HG03039 (cell line): Measurements from ENCODE around the gene AK5.

ENCODE experiments used
- ATAC-seq: cut with Tn5 transposase; IDR thresholded peaks from one replicate; pipeline ENCODE4 v1.9.1; 2021; ENCODE audit warnings: mild to moderate bottlenecking, moderate library complexity; ENCODE audit not compliant: unreplicated experiment

Gene AK5

DNA sequence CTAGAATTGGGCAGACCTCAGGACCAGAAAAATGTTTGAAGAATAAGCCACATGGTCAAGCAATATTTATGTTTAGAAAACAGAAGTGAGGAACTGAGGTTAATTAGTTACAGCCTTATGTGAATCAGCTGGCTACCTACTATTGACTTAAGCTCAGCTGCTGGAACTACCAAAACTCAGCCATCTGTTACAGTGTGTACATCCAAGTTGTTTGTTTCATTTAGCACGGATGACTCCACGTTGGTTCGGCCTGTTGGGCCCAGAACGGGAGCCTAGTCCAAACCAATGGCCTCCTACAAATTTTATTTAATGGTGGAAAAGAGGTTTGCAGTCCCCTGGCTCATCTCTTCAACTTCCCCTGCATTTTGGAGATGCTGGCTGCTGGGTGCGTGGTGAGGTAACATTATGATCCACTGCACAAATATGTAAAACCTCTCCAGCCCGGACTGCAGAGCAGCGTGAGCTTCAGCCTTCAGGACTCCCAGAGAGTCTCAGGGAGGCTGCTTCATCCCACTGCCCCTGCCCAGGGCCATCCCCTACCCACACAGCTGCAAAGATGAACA lies 257.2 kb downstream of the AK5 start:
- peak; percentile 45 for ATAC-seq

- ATAC-seq = no peak
These were observed 257.8 kb downstream of the AK5 start for GRCh38 chr1:77539519-77540142.

- ATAC-seq = no peak
These were observed 258.8 kb downstream of the AK5 start for GRCh38 chr1:77540501-77541161.

DNA sequence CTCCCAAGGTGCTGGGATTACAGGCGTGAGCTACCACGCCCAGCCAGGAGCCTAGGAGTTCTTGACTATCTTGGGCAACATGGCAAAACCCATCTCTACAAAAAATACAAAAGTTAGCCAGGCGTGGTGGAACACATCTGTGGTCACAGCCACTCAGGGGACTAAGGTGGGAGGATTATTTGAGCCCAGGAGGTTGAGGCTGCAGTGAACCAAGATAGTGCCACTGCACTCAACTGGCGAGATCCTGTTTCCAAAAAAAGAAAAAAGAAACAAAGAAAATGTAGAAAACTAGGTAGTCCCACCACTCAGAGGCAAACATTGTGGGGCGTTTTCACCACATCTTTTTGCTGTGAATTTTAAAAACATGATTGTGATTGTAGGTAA lies 259.3 kb downstream of the AK5 start:
- no peak for ATAC-seq

DNA sequence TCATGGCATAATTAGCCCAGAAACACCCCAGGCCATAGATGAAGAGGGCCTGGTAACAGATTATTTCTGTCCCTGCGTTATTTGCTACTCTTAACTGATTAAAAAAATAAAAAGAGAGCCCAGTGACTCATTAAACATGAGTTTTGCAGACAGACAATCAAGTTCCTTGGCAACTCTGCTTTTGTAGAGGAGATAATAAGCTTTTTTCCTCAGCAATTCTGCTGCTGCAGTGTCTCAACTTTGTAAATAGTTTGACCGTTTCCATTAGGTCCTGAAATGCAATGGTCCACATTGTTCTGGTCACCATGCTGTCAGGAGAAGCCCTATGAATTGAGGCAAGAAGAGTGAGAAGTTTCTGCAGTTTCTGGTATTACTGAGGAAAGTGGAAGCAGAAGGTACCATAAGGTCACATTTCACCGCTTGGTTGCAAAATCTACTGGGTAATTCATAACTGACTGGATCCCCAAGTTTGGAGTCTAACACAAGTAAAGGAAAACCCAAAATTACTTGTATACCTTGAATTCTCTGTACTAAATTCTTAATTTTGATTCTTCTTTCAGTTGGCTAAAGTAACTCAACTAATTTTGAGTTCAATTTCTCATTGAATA lies 261.1 kb downstream of the AK5 start:
- no peak for ATAC-seq

- ATAC-seq = no peak
These were observed 262.1 kb downstream of the AK5 start for GRCh38 chr1:77543822-77544448.

GRCh38 chr1:77544845-77545244 lies 263.0 kb downstream of the AK5 start:
- no peak for ATAC-seq

- no peak for ATAC-seq
These were observed 264.2 kb downstream of the AK5 start for GRCh38 chr1:77545970-77546369.

GRCh38 chr1:77546890-77547289 lies 265.1 kb downstream of the AK5 start:
- ATAC-seq = no peak

GRCh38 chr1:77548285-77548684 lies 266.5 kb downstream of the AK5 start:
- ATAC-seq = no peak

DNA sequence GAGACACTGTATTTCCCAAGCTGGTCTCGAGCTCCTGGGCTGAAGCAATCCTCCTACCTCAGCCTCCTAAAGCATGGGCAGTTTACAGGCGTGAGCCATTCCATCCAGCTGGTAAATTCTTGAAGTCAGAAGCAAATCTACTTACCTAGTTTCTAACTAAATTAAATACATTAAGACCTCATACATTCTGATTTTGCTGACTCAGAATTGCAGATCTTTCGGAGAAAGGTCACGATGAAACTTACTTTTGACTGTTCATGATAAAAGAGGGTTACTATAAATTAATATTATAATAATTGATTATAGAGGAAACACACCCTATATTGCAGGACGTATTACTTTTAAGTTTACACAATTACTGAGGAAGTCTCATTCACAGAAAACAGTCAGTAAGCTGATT lies 268.3 kb downstream of the AK5 start:
- no peak for ATAC-seq

GRCh38 chr1:77552626-77553025 lies 270.8 kb downstream of the AK5 start:
- no peak for ATAC-seq

DNA sequence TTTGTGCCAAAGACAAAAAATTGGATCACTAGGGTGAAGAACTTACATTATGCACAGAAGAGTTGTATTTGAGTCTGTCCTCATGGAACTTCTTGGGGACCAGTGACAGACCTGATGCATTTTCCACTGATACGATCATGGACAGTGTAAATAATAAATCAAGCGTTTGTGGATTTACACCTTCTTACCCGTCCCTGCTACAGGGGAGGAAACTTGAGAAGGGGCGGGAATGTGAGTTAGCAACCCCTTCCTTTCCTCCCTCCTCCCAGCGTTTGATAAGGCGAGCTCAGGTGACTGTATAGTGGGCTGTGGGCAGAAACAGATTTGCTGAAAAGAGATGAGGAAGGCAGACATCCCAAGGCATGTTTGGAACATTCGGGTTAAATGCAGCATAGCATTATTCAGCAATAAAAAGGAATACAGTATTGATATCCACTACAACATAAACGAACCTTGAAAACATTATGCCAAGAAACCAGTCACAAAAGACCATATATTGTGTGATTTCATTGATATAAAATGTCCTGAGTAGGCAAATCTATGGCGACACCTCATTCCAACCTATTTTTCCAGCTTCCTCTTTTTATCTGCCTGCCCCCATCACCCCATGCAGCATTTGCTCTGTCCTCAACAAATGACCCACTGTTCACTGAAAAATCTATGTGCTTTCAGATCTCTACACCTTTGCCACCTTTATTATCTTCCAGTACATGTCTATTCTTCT lies 271.9 kb downstream of the AK5 start:
- ATAC-seq = no peak

- ATAC-seq = no peak
These were observed 274.2 kb downstream of the AK5 start for GRCh38 chr1:77556045-77556444.

GRCh38 chr1:77557053-77557452 lies 275.2 kb downstream of the AK5 start:
- ATAC-seq = no peak

DNA sequence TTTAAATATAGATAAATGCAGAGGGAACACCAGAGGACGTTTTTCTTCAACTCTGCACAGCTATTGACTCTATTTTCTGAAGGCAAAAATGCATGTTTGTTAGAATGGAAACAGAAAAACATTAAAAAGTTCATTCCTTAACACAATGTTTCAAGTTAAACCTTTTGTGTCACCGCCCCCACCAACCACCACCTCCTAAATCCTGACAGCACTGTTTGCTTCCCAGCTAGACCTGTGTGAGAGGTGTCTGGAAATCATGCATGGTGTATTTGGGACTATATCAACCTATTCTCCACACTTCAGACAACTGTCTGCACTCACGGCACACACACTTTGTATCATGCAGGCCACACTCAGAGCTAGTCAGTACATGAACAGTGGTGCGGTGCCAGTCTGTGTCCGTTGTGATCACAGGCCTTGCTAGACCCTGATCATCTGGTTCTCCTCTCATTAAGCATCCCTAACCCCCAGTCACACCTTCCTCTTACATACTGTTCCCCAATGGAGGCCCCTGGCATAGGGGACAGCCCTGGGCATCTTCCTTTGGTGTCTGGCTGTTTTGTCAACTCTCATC lies 276.9 kb downstream of the AK5 start:
- no peak for ATAC-seq

GRCh38 chr1:77560741-77561140 lies 278.9 kb downstream of the AK5 start:
- no peak for ATAC-seq

GRCh38 chr1:77562596-77563150 lies 280.9 kb downstream of the AK5 start:
- no peak for ATAC-seq

DNA sequence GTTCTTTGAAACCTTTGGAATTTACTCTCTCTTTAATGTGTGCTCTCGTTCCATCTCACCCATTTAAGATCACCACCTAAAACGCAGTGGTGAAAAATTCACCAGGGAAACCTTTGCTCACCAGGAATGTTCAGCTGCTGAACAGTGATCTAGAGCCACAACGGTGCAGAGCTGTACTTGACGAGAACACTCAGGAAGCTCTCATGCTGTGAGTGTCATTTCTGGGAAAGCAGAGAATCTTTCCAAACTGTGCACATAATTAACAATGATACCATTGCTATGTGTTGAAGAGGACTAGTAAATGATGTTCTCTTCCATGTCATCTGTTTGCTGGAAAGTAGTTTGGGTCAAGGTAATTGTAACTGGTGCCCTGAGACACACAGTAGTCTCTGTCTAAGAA lies 283.5 kb downstream of the AK5 start:
- ATAC-seq = no peak

- no peak for ATAC-seq
These were observed 289.8 kb downstream of the AK5 start for GRCh38 chr1:77571642-77572041.
